Right atrium auricular region (tissue), 2 donors: ENCODE results near the gene TSHZ3. TPM values are rescaled to one million over a fixed set of nuclear protein-coding genes. Genes with fewer than 3 reads are reported as not detected.

ENCODE experiments used
- DNase-seq: peaks from one replicate; pipeline ENCODE4 v3.0.0-alpha.2; 2019; ENCODE audit warnings: low spot score
- H3K27ac ChIP-seq, 2 donors: fragments of 200-600 bp; sonication (generic); 1 replicate in 1 of 2; 2 replicates in 1 of 2; pipeline ENCODE4 v1.5.1; 2016 to 2019
- H3K27me3 ChIP-seq, 2 donors: fragments of 200-600 bp; sonication (generic); one replicate each; pipeline versions ENCODE4 v1.5.1 to v1.6.0; 2017 to 2019
- H3K36me3 ChIP-seq: fragments of 200-600 bp; sonication (generic); one replicate; pipeline ENCODE4 v1.5.1; 2016
- H3K4me1 ChIP-seq, 2 donors: fragments of 200-600 bp; sonication (generic); one replicate each; pipeline versions ENCODE4 v1.5.1 to v1.6.0; 2017 to 2019
- H3K4me3 ChIP-seq, 2 donors: fragments of 200-600 bp; sonication (generic); 1 replicate in 1 of 2; 2 replicates in 1 of 2; pipeline ENCODE4 v1.5.1; 2017 to 2019; ENCODE audit warnings: mild to moderate bottlenecking in 1 of 2, moderate library complexity in 1 of 2
- H3K9me3 ChIP-seq, 2 donors: fragments of 200-600 bp; sonication (generic); one replicate each; pipeline ENCODE4 v1.5.1; 2019
- total RNA-seq, 2 donors: library from RNA; depleted of rRNA; stranded (reverse); fragments of >200 nt; gene quantifications; one replicate each; pipeline ENCODE4 v1.1.0, GENCODE V29; 2016
- TF ChIP-seq, protein P1 (sequence below), 2 donors: fragments of 200-600 bp; sonication (generic); IDR thresholded peaks; one replicate each; pipeline ENCODE4 v1.5.1; 2019; ENCODE audit warnings: antibody characterized with exemption in 2 of 2

TSHZ3 gene
- total RNA-seq, 2 donors from 2014 or later: 3.9 to 5.6 TPM

DNA sequence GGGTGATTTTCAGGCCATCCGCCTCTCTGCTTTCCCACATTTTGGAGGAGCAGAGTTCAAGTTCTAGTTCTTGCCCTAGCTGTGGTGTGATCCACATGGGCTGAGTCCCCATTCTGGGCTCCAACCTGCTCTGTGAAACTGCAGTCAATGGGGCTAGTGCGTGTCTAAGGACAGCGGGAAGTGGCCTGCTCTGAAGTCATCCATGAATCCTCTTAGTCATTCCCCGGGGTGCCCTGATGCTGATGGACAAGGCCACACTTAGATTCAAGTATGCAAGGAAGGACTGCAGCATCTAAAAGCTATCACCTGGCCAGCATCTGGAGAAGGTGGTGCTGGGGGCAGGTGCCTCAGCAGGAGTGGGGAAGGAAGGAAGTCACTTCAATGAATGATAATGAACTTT lies 94.6 kb downstream of the TSHZ3 start:
- no peak overlapping the region for H3K27ac ChIP-seq
- TF ChIP-seq, protein P1, sequence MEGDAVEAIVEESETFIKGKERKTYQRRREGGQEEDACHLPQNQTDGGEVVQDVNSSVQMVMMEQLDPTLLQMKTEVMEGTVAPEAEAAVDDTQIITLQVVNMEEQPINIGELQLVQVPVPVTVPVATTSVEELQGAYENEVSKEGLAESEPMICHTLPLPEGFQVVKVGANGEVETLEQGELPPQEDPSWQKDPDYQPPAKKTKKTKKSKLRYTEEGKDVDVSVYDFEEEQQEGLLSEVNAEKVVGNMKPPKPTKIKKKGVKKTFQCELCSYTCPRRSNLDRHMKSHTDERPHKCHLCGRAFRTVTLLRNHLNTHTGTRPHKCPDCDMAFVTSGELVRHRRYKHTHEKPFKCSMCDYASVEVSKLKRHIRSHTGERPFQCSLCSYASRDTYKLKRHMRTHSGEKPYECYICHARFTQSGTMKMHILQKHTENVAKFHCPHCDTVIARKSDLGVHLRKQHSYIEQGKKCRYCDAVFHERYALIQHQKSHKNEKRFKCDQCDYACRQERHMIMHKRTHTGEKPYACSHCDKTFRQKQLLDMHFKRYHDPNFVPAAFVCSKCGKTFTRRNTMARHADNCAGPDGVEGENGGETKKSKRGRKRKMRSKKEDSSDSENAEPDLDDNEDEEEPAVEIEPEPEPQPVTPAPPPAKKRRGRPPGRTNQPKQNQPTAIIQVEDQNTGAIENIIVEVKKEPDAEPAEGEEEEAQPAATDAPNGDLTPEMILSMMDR (IDR thresholded peaks at IDR 0.05): no peak

DNA sequence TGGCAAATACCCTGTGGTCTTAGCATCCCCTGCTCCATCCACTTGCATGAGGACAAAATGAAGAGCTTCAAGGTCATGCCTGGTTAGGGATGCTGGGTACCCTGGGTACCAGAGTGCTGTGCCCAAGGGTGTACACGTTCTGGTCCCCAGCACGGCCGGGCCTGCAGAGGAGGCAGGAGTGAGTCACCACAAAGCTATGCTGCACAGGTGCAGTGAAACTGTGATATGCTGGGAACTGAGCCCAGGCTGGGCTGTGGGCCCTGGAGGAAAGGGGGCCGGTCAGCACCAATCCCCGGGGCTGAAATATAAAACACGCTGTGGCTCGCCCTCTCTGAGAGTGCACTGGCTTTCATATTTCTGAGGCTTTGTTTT lies 95.1 kb downstream of the TSHZ3 start:
- no peak overlapping the region for H3K27ac ChIP-seq
- TF ChIP-seq, protein P1 (IDR thresholded peaks at IDR 0.05): no peak
- DNase-seq: peak; percentile 50
- H3K27me3 ChIP-seq: no peaks in the 10 kb centered on the region
- H3K9me3 ChIP-seq: no peaks in the 10 kb centered on the region
- no peak overlapping the region for H3K4me3 ChIP-seq
- H3K36me3 ChIP-seq: no peaks in the 10 kb centered on the region
- H3K4me1 ChIP-seq: no peaks in the 10 kb centered on the region

More for the DNA sequence above, 94.6 kb downstream of the TSHZ3 start:
- no peaks in the 10 kb centered on the region for H3K27me3 ChIP-seq
- H3K36me3 ChIP-seq: no peaks in the 10 kb centered on the region
- no peaks in the 10 kb centered on the region for H3K9me3 ChIP-seq
- no peaks in the 10 kb centered on the region for H3K4me1 ChIP-seq
- DNase-seq: peak; percentile 32
- H3K4me3 ChIP-seq: no peak overlapping the region

DNA sequence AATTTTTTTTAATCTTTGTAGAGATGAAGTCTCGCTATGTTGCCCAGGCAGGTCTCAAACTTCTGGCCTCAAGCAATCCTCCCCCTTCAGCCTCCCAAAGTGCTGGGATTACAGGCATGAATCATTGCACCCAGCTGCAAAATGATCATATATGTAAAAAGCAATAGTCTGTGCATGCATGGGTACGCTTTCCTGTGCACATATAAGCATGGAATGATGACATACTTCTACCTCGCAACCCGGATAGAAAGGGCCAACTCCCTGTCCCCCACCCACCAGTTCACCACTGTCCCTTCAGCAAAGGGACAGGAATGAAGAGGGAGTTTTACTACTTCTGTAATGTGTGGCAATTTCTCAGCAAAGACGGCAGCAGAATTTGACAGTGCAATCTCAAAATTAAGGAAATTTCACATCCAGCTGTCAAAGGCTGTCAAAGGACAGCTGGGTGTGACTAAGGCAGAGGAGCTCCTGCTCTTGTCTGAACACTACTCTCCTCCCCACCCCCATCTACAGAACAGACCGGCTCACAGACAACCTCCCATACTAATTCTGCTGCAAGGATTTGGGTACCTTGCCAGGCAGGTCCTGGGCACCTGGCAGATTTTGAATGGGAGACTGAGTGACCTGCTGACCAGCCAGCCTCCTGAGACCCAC lies 95.6 kb downstream of the TSHZ3 start:
- H3K4me3 ChIP-seq: no peak overlapping the region
- no peak overlapping the region for H3K27ac ChIP-seq
- no peaks in the 10 kb centered on the region for H3K4me1 ChIP-seq
- H3K9me3 ChIP-seq: no peaks in the 10 kb centered on the region
- no peaks in the 10 kb centered on the region for H3K27me3 ChIP-seq
- no peak for DNase-seq
- no peaks in the 10 kb centered on the region for H3K36me3 ChIP-seq
- TF ChIP-seq, protein P1 (IDR thresholded peaks at IDR 0.05): no peak

DNA sequence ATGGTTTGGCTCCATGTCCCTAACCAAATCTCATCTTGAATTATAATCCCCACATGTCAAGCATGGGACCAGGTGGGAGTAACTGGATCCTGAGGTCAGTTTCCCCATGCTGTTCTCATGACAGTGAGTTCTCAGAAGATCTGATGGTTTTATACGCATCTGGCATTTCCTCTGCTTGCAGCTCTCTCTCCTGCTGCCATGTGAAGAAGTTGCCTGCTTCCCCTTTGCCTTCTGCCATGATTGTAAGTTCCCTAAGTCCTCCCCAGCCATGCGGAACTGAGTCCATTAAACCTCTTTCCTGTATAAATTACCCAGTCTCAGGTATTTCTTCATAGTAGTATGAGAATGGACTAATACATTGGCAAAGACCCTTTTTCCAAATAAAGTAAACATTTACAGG lies 96.8 kb downstream of the TSHZ3 start:
- Histone ChIP-seq H3K27ac (no peak overlapping the region), H3K27me3 (no peaks in the 10 kb centered on the region), H3K4me3 (no peak overlapping the region), H3K36me3 (no peaks in the 10 kb centered on the region), H3K4me1 (no peaks in the 10 kb centered on the region), H3K9me3 (no peaks in the 10 kb centered on the region)
- TF ChIP-seq, protein P1 (IDR thresholded peaks at IDR 0.05): no peak
- DNase-seq: peak; percentile 52

DNA sequence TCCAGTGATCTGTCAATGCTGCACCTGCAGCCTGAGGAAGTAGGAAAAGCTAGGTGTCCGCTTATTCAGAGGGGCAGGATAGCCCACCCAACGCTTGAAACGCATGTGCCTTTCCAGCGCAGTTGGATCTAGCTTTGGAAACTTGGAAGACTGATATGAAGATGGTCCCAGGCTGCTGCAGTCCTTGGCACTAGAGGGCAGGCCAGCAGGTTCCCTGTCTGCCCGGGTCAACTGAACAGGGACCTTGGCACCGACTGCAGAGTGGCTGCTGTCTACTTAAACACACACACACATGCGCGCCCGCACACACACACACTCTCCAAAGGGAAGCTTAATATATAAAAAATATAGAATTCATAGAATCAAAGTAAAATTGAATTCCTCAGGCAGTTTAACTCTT lies 100.0 kb downstream of the TSHZ3 start:
- no peak for DNase-seq
- Histone ChIP-seq H3K27ac (no peak overlapping the region), H3K27me3 (no peaks in the 10 kb centered on the region), H3K4me3 (no peak overlapping the region), H3K9me3 (no peaks in the 10 kb centered on the region), H3K4me1 (no peaks in the 10 kb centered on the region), H3K36me3 (no peaks in the 10 kb centered on the region)
- TF ChIP-seq, protein P1 (IDR thresholded peaks at IDR 0.05): no peak

DNA sequence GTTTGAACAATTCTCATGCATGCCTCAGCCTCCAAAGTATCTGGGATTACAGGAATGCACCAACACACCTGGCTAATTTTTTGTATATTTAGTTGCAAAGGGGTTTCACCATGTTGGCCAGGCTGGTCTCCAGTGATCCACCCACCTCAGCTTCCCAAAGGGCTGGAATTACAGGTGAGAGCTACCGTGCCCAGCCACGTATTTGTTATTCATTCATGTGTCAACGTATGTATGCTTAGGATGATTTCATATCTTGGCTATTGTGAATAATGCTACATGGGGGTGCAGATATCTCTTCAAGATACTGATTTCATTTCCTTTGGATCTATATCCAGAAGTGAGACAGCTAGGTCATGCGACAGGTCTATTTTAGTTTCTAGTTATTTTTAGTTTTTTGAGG lies 113.4 kb downstream of the TSHZ3 start:
- Histone ChIP-seq H3K36me3 (no peaks in the 10 kb centered on the region), H3K27me3 (no peaks in the 10 kb centered on the region), H3K4me1 (no peaks in the 10 kb centered on the region), H3K27ac (no peak overlapping the region), H3K9me3 (peaks cover 0 to 4% of the 10 kb centered on the region in 2 donors), H3K4me3 (no peak overlapping the region)
- TF ChIP-seq, protein P1 (IDR thresholded peaks at IDR 0.05): no peak
- DNase-seq: no peak
